Prostate gland (tissue), 2 donors: ENCODE results near the gene LSS.
"Not testable (repeated sequence)": the region's sequence is repeated elsewhere in the genome, so short reads cannot be mapped to it uniquely, and the experiment has no call there.

Experiments used
- POLR2A ChIP-seq: fragments of 450-650 bp; IDR thresholded peaks from one replicate; pipeline ENCODE4 v1.6.1; 2016; ENCODE audit warnings: antibody characterized with exemption, mild to moderate bottlenecking
- TF ChIP-seq, protein P1 (sequence below), 4 experiments: fragments of 200-600 bp in 2 of 4; fragments of 450-650 bp in 2 of 4; sonication (generic) in 2 of 4; IDR thresholded peaks; 1 replicate in 3 of 4; 2 replicates in 1 of 4; pipeline ENCODE4 v1.5.1; 2016 to 2019; ENCODE audit warnings: antibody characterized with exemption in 4 of 4, mild to moderate bottlenecking in 2 of 4, moderate library complexity in 2 of 4

DNA sequence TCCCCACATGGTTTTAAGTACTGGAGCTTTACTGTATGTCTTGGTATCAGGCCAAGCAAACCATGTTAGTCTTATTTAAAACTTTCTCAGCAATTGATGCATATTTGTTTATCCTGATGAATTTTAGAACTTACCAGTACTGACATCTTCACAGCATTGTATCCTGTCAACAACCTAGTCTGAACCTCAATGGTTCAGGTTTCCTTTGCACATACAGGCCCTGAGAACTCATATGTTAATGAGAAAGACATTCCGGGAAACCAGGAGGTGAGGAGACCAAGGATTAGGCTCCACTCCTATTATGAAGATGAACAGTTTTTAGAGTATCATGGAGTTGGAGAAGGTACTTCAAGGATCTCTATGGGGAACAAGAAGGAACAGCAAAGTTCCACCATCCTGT lies 13.0 kb upstream of the LSS start:
- TF ChIP-seq POLR2A = not testable (repeated sequence)
- TF ChIP-seq, protein P1, sequence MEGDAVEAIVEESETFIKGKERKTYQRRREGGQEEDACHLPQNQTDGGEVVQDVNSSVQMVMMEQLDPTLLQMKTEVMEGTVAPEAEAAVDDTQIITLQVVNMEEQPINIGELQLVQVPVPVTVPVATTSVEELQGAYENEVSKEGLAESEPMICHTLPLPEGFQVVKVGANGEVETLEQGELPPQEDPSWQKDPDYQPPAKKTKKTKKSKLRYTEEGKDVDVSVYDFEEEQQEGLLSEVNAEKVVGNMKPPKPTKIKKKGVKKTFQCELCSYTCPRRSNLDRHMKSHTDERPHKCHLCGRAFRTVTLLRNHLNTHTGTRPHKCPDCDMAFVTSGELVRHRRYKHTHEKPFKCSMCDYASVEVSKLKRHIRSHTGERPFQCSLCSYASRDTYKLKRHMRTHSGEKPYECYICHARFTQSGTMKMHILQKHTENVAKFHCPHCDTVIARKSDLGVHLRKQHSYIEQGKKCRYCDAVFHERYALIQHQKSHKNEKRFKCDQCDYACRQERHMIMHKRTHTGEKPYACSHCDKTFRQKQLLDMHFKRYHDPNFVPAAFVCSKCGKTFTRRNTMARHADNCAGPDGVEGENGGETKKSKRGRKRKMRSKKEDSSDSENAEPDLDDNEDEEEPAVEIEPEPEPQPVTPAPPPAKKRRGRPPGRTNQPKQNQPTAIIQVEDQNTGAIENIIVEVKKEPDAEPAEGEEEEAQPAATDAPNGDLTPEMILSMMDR (IDR thresholded peaks at IDR 0.05) = not testable (repeated sequence)
